Fibroblast of the conjunctiva (primary cell): ENCODE results near the gene GLI2.

ENCODE experiments used
- DNase-seq: peaks from one replicate; pipeline ENCODE4 v3.0.0-alpha.2; 2010; ENCODE audit warnings: low read depth

GLI2 gene

GRCh38 chr2:120770641-120771040 is 35.0 kb downstream of the GLI2 start:
- no peak for DNase-seq

DNA sequence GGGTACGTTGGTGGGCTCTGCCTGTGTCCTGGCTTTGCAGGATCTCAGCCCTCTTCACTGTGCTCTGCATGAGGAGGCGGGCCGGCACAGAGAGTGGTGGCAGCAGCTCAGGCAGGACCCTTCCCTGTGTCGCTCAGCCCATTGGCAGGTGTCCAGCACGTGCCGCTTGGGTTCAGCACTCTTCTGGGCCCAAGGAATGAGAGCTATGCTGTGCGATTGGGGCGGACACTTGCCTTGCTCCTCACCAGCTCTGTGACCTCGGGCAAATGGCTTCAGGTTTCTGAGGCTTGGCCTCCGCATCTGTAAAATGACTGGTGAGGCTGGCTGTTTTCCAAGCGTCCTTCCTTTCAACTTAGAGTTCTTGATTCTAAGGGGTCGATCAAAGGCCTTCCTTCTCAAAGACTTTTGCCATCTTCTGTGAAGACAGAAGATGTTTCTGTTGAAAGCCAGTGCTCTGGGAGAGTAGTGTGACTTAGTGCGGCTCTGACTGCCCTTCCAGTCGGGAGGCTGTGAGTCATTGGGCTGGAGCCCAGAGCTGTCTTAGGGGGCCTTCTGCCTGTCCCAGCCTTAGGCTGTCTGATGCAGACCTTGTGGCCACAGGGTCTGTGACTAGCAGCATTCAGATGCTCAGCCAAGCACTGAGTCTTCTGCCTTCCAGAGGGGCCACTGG is 35.6 kb downstream of the GLI2 start:
- peak; percentile 64 for DNase-seq

DNA sequence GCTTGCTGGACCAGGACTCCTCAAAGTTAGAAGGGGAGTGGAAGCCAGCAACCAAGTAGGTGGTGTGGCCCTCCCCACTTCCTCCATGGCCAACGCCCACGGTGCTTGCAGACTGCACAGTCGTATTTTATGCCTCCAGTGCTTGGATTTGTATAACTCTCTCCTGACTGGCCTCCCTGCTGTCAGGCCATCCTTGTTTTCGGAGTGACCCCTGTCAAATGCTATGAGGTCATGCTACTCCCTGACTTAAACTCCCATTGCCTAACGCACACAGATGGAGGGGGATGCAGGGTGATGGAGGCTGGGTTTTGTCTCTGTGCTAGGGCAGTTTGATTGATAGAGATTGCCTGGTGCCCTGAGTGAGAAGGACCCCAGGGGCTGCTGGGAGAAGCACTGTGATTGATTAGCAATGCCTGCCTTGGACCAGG is 36.1 kb downstream of the GLI2 start:
- DNase-seq, result no peak

GRCh38 chr2:120772261-120772660 is 36.6 kb downstream of the GLI2 start:
- DNase-seq, result no peak

DNA sequence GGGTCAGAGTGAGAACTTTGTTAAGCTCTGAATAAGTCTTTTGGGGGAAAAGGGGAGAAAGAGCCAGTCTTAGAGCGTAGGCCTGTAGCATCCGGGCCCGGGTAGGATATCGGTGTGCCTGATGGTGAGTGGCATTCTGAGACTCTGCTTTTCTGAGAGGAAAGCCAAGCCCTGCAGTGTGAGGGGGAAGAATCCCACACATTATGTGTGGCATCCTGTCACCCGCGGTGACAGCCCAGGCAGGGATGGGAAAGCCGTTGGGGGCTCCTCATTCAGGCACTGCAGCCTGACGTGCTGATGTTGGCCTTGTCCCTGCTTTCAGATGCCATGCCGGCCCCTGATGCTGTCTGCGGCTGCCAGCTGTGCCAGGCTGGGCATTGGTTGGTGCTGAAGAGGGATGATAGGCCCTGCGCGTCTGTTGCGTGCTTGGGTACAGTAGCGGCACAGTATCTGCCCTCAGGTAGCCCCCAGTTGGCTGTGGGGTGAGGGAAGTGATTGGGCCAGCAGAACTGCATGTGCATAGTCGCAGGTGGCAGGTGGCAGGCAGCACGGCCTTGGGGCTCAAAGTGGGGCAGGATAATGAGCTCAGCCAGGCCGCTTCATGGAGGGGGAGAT is 37.6 kb downstream of the GLI2 start:
- DNase-seq, result no peak

GRCh38 chr2:120774557-120775160 is 39.0 kb downstream of the GLI2 start:
- no peak for DNase-seq

GRCh38 chr2:120775194-120775593 is 39.5 kb downstream of the GLI2 start:
- no peak for DNase-seq

- no peak for DNase-seq
Observed at GRCh38 chr2:120775801-120776589, 40.3 kb downstream of the GLI2 start.

DNA sequence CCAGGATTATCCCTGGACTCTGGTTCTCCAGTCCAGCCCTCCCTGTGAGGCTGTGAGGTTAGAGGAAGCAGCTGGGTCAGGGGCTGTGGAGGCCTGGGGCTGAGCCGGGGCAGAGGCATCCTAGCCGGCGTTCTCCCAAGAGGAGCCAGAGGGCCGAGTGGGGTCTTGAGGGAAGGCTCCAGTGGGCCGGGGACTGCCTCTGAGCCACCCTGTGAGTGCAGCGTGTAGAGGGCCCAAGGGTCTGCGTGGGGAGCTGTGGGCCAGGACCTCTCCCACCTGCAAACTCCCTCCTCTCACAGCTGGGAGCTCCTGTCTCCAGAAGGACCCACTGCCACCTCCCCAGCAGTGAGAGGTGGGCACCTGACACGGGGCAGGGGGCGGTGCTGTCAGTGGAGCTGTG is 41.0 kb downstream of the GLI2 start:
- DNase-seq, result no peak

- no peak for DNase-seq
Observed at GRCh38 chr2:120777170-120777751, 41.6 kb downstream of the GLI2 start.

- no peak for DNase-seq
Observed at GRCh38 chr2:120777787-120778186, 42.1 kb downstream of the GLI2 start.

- DNase-seq, result no peak
Observed at GRCh38 chr2:120778244-120778643, 42.6 kb downstream of the GLI2 start.

- DNase-seq, result no peak
Observed at GRCh38 chr2:120779781-120780283, 44.2 kb downstream of the GLI2 start.

GRCh38 chr2:120780402-120780801 is 44.7 kb downstream of the GLI2 start:
- DNase-seq, result no peak

GRCh38 chr2:120783371-120783791 is 47.7 kb downstream of the GLI2 start:
- no peak for DNase-seq

- DNase-seq, result no peak
Observed at GRCh38 chr2:120783969-120784372, 48.3 kb downstream of the GLI2 start.
